A549 (cell line): ENCODE data around the gene G3BP1.

Experiments
- CHD4 ChIP-seq: fragments of 200-600 bp; sonication (generic); IDR thresholded peaks from 2 replicates; pipeline ENCODE4 v1.6.1; 2016; ENCODE audit warnings: antibody characterized with exemption, mild to moderate bottlenecking, borderline replicate concordance
- CTCF ChIP-seq: fragments of >200 bp; sonication (Bioruptor Twin); formaldehyde crosslinking; IDR thresholded peaks from 3 replicates; pipeline ENCODE4 v1.5.1; 2016
- JUNB ChIP-seq: fragments of >200 bp; sonication (Bioruptor Twin); formaldehyde crosslinking; IDR thresholded peaks from 2 replicates; pipeline ENCODE4 v1.6.1; 2016
- POLR2A ChIP-seq: IDR thresholded peaks from 2 replicates; pipeline ENCODE4 v1.6.1; 2012; ENCODE audit warnings: mild to moderate bottlenecking, low read length
- RCOR1 ChIP-seq: fragments of 150-350 bp; IDR thresholded peaks from 2 replicates; pipeline ENCODE4 v1.6.1; 2014; ENCODE audit warnings: antibody characterized with exemption, low read length, low read depth
- REST ChIP-seq: fragments of 200-600 bp; sonication (generic); IDR thresholded peaks from 2 replicates; pipeline ENCODE4 v1.6.1; 2016; ENCODE audit warnings: antibody characterized with exemption, mild to moderate bottlenecking, moderate library complexity
- TF ChIP-seq, protein P1 (sequence below): IDR thresholded peaks from 2 replicates; pipeline ENCODE4 v1.6.1; 2012

DNA sequence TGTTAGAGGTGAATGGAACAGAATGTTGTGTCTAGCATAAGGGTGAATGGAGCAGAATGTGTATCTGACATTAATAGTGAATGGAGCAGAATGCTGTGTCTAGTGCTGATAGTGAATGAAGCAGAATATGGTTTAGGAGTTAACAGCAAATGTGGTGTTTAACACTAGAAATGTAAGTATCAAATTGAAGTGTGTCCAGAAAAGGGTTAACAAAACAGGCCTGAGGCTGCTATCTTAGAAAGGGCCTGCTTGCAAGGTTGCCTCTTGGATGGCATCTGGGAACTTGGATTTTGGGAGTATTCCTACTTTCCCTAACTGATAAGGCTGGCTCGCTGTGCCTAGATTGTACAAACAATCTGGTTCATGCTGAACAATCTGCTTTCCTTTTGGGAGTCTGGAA lies 76.1 kb downstream of the G3BP1 start:
- TF ChIP-seq POLR2A (no peak), RCOR1 (no peak), CTCF (no peak), JUNB (no peak), CHD4 (no peak), REST (no peak)
- TF ChIP-seq, protein P1, sequence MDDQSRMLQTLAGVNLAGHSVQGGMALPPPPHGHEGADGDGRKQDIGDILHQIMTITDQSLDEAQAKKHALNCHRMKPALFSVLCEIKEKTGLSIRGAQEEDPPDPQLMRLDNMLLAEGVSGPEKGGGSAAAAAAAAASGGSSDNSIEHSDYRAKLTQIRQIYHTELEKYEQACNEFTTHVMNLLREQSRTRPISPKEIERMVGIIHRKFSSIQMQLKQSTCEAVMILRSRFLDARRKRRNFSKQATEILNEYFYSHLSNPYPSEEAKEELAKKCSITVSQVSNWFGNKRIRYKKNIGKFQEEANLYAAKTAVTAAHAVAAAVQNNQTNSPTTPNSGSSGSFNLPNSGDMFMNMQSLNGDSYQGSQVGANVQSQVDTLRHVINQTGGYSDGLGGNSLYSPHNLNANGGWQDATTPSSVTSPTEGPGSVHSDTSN, result no peak
